ENCODE results near the gene UTS2B.

GRCh38 chr3:191254098-191254873, 76.0 kb downstream of the UTS2B start:
- no peak for TF ChIP-seq POLR2A (IDR thresholded peaks at IDR 0.05; ENCODE audit: low read depth, low read length)
- TF ChIP-seq CTCF (conservative IDR thresholded peaks at IDR 0.05; ENCODE audit: low read depth, low read length) = no peak
- TF ChIP-seq RAD21 (IDR thresholded peaks at IDR 0.05; ENCODE audit: low read length) = no peak

Measured in IMR-90 (cell line).